Esophagus (tissue), 2 donors: Measurements from ENCODE around the gene TMEM135. TPM values are rescaled to one million over a fixed set of nuclear protein-coding genes. Genes with fewer than 3 reads are reported as not detected.

ENCODE experiments used
- H3K27ac ChIP-seq, 2 donors: one replicate each; pipeline ENCODE4 v1.5.1; 2013; ENCODE audit warnings: low read depth in 2 of 2, mild to moderate bottlenecking in 2 of 2, inconsistent platforms in 1 of 2, low read length in 1 of 2, moderate library complexity in 1 of 2
- H3K27me3 ChIP-seq, 2 donors: one replicate each; pipeline ENCODE4 v1.6.1; 2013; ENCODE audit warnings: low read length in 2 of 2, control low read depth in 1 of 2, mild to moderate bottlenecking in 1 of 2; ENCODE audit not compliant: insufficient read depth in 2 of 2, control insufficient read depth in 1 of 2
- H3K36me3 ChIP-seq, 2 donors: one replicate each; pipeline ENCODE4 v1.6.1; 2013; ENCODE audit warnings: low read length in 1 of 2; ENCODE audit not compliant: control insufficient read depth in 2 of 2, insufficient read depth in 2 of 2
- H3K4me1 ChIP-seq, 2 donors: one replicate each; pipeline ENCODE4 v1.6.1; 2013; ENCODE audit warnings: low read length in 1 of 2; ENCODE audit not compliant: control insufficient read depth in 2 of 2, insufficient read depth in 2 of 2
- H3K4me3 ChIP-seq, 2 donors: one replicate each; pipeline ENCODE4 v1.5.1; 2013; ENCODE audit warnings: low read length in 2 of 2, mild to moderate bottlenecking in 2 of 2, low read depth in 1 of 2, moderate library complexity in 1 of 2
- H3K9me3 ChIP-seq, 2 donors: one replicate each; pipeline ENCODE4 v1.6.1; 2013; ENCODE audit warnings: mild to moderate bottlenecking in 2 of 2, low read depth in 1 of 2, low read length in 1 of 2, moderate library complexity in 1 of 2; ENCODE audit not compliant: control insufficient read depth in 2 of 2, insufficient read depth in 1 of 2
- WGBS, 2 donors: extraction: QIAGEN DNeasy Blood & Tissue Kit; methylation state at CpG; one replicate each; pipeline ENCODE4 v1.1.7; 2013; 5-methylcytosine and 5-hydroxymethylcytosine counted together
- polyA plus RNA-seq, 2 donors: library from polyadenylated mRNA; stranded (reverse); fragments of 200-250 nt; gene quantifications; one replicate each; pipeline ENCODE4 v1.2.3, GENCODE V29; 2013
- donor health status: healthy with polysubstance abuse.
- donor health status: Bipolar disorder and iron deficiency.

The TMEM135 gene
- polyA plus RNA-seq, 2 donors: 2.2 to 2.6 TPM

GRCh38 chr11:87252869-87253268 is 215.1 kb downstream of the TMEM135 start:
- H3K4me1 ChIP-seq: no peaks in the 10 kb centered on the region
- no peaks in the 10 kb centered on the region for H3K36me3 ChIP-seq
- H3K9me3 ChIP-seq: no peaks in the 10 kb centered on the region
- H3K27ac ChIP-seq: no peak overlapping the region
- H3K27me3 ChIP-seq: no peaks in the 10 kb centered on the region
- H3K4me3 ChIP-seq: no peak overlapping the region

- H3K27ac ChIP-seq: no peak overlapping the region
- H3K4me1 ChIP-seq: no peaks in the 10 kb centered on the region
- H3K9me3 ChIP-seq: no peaks in the 10 kb centered on the region
- no peaks in the 10 kb centered on the region for H3K27me3 ChIP-seq
- 84 to 92% methylated on average over 2 of the region's 2 CpGs for WGBS, 2 donors
- H3K4me3 ChIP-seq: no peak overlapping the region
- no peaks in the 10 kb centered on the region for H3K36me3 ChIP-seq
These were observed 216.8 kb downstream of the TMEM135 start for GRCh38 chr11:87254562-87254961.

- H3K27me3 ChIP-seq: no peaks in the 10 kb centered on the region
- no peaks in the 10 kb centered on the region for H3K36me3 ChIP-seq
- no peak overlapping the region for H3K27ac ChIP-seq
- no peak overlapping the region for H3K4me3 ChIP-seq
- no peaks in the 10 kb centered on the region for H3K4me1 ChIP-seq
- no peaks in the 10 kb centered on the region for H3K9me3 ChIP-seq
These were observed 217.9 kb downstream of the TMEM135 start for GRCh38 chr11:87255589-87255988.

GRCh38 chr11:87256694-87257340 is 219.1 kb downstream of the TMEM135 start:
- no peaks in the 10 kb centered on the region for H3K27me3 ChIP-seq
- H3K4me1 ChIP-seq: no peaks in the 10 kb centered on the region
- no peaks in the 10 kb centered on the region for H3K9me3 ChIP-seq
- H3K27ac ChIP-seq: no peak overlapping the region
- no peak overlapping the region for H3K4me3 ChIP-seq
- 44 to 90% methylated on average over 1 of the region's 1 CpG for WGBS, 2 donors
- no peaks in the 10 kb centered on the region for H3K36me3 ChIP-seq

GRCh38 chr11:87258171-87258833 is 220.6 kb downstream of the TMEM135 start:
- H3K4me1 ChIP-seq: no peaks in the 10 kb centered on the region
- WGBS, 2 donors: 71 to 77% methylated on average over 1 of the region's 1 CpG
- H3K36me3 ChIP-seq: no peaks in the 10 kb centered on the region
- no peak overlapping the region for H3K4me3 ChIP-seq
- no peaks in the 10 kb centered on the region for H3K27me3 ChIP-seq
- H3K27ac ChIP-seq: no peak overlapping the region
- H3K9me3 ChIP-seq: no peaks in the 10 kb centered on the region

- no peaks in the 10 kb centered on the region for H3K4me1 ChIP-seq
- H3K4me3 ChIP-seq: no peak overlapping the region
- H3K27me3 ChIP-seq: no peaks in the 10 kb centered on the region
- 77 to 81% methylated on average over 1 of the region's 1 CpG for WGBS, 2 donors
- H3K9me3 ChIP-seq: no peaks in the 10 kb centered on the region
- no peak overlapping the region for H3K27ac ChIP-seq
- H3K36me3 ChIP-seq: no peaks in the 10 kb centered on the region
These were observed 222.0 kb downstream of the TMEM135 start for GRCh38 chr11:87259736-87260135.

GRCh38 chr11:87260811-87261210 is 223.1 kb downstream of the TMEM135 start:
- H3K27me3 ChIP-seq: no peaks in the 10 kb centered on the region
- H3K9me3 ChIP-seq: no peaks in the 10 kb centered on the region
- H3K36me3 ChIP-seq: no peaks in the 10 kb centered on the region
- H3K4me1 ChIP-seq: no peaks in the 10 kb centered on the region
- no peak overlapping the region for H3K27ac ChIP-seq
- no peak overlapping the region for H3K4me3 ChIP-seq
- WGBS, 2 donors: 63 to 72% methylated on average over 3 of the region's 3 CpGs

- 48 to 53% methylated on average over 2 of the region's 2 CpGs for WGBS, 2 donors
- Histone ChIP-seq H3K4me3 (no peak overlapping the region), H3K27me3 (no peaks in the 10 kb centered on the region), H3K4me1 (no peaks in the 10 kb centered on the region), H3K9me3 (no peaks in the 10 kb centered on the region), H3K36me3 (no peaks in the 10 kb centered on the region), H3K27ac (no peak overlapping the region)
These were observed 225.6 kb downstream of the TMEM135 start for GRCh38 chr11:87263264-87263838.

- Histone ChIP-seq H3K4me3 (no peak overlapping the region), H3K4me1 (no peaks in the 10 kb centered on the region), H3K9me3 (no peaks in the 10 kb centered on the region), H3K36me3 (no peaks in the 10 kb centered on the region), H3K27me3 (no peaks in the 10 kb centered on the region), H3K27ac (no peak overlapping the region)
These were observed 226.2 kb downstream of the TMEM135 start for GRCh38 chr11:87263979-87264378.

- H3K4me1 ChIP-seq: no peaks in the 10 kb centered on the region
- H3K27me3 ChIP-seq: no peaks in the 10 kb centered on the region
- H3K4me3 ChIP-seq: no peak overlapping the region
- H3K36me3 ChIP-seq: no peaks in the 10 kb centered on the region
- H3K27ac ChIP-seq: no peak overlapping the region
- no peaks in the 10 kb centered on the region for H3K9me3 ChIP-seq
These were observed 227.4 kb downstream of the TMEM135 start for GRCh38 chr11:87265132-87265531.
